ENCODE data around the gene ADD1.
"Not testable (repeated sequence)": the region's sequence is repeated elsewhere in the genome, so short reads cannot be mapped to it uniquely, and the experiment has no call there.

Gene ADD1

GRCh38 chr4:2936773-2937145, 93.1 kb downstream of the ADD1 start:
- DNase-seq = peak in 2 of 5 experiments; percentile 44 to 90

GRCh38 chr4:2937146-2937857, 93.7 kb downstream of the ADD1 start:
- peak in 1 of 5 experiments; percentile 61 for DNase-seq

GRCh38 chr4:2937986-2938385, 94.3 kb downstream of the ADD1 start:
- DNase-seq = no peak

GRCh38 chr4:2938411-2938810, 94.8 kb downstream of the ADD1 start:
- DNase-seq = not testable (repeated sequence)

- DNase-seq = no peak
Measured at GRCh38 chr4:2938906-2939305, 95.3 kb downstream of the ADD1 start.

- DNase-seq = no peak
Measured at GRCh38 chr4:2939383-2940243, 96.0 kb downstream of the ADD1 start.

- no peak for DNase-seq
Measured at GRCh38 chr4:2940267-2941137, 96.9 kb downstream of the ADD1 start.

- DNase-seq = no peak
Measured at GRCh38 chr4:2941138-2942036, 97.7 kb downstream of the ADD1 start.

GRCh38 chr4:2942037-2942531, 98.4 kb downstream of the ADD1 start:
- peak in 1 of 5 experiments; percentile 42 for DNase-seq

GRCh38 chr4:2942532-2943363, 99.1 kb downstream of the ADD1 start:
- peak in 2 of 5 experiments; percentile 58 to 59 for DNase-seq

- DNase-seq = no peak
Measured at GRCh38 chr4:2943364-2944090, 99.9 kb downstream of the ADD1 start.

GRCh38 chr4:2944091-2944482, 100.4 kb downstream of the ADD1 start:
- DNase-seq = peak in 1 of 5 experiments; percentile 55

GRCh38 chr4:2944586-2945526, 101.2 kb downstream of the ADD1 start:
- no peak for DNase-seq

- DNase-seq = not testable (repeated sequence)
Measured at GRCh38 chr4:2945619-2946604, 102.3 kb downstream of the ADD1 start.

- no peak for DNase-seq
Measured at GRCh38 chr4:2946812-2947600, 103.4 kb downstream of the ADD1 start.

GRCh38 chr4:2947926-2948325, 104.3 kb downstream of the ADD1 start:
- no peak for DNase-seq
